Common myeloid progenitor, CD34-positive (primary cell): ENCODE measurements around the gene PROKR1.
"Not testable (repeated sequence)": the region's sequence is repeated elsewhere in the genome, so short reads cannot be mapped to it uniquely, and the experiment has no call there.

Experiments used
- CTCF ChIA-PET: fragments of 350-600 bp; sonication (Branson Sonifier 250); formaldehyde crosslinking; loops from one replicate; lab custom pipeline; 2021; ENCODE audit warnings: antibody characterized with exemption; lab: Charles Lee
- POLR2A ChIA-PET: fragments of 350-600 bp; sonication (Branson Sonifier 250); formaldehyde crosslinking; loops from one replicate; lab custom pipeline; 2021; ENCODE audit warnings: antibody characterized with exemption; lab: Charles Lee
- DNase-seq, 3 donors: peaks; one replicate each; pipeline versions ENCODE4 v3.0.0 to v3.0.0-alpha.2; 2013
- H3K27ac ChIP-seq, 2 experiments: 1 replicate in 1 of 2; 2 replicates in 1 of 2; pipeline ENCODE4 v1.7.0; 2013; ENCODE audit warnings: inconsistent platforms in 2 of 2, low read length in 2 of 2, mild to moderate bottlenecking in 2 of 2, low read depth in 1 of 2, moderate library complexity in 1 of 2; ENCODE audit not compliant: severe bottlenecking in 2 of 2, insufficient read depth in 1 of 2, poor library complexity in 1 of 2
- H3K27me3 ChIP-seq, 5 experiments: replicated peaks in 2 of 5; 1 replicate in 3 of 5; 2 replicates in 2 of 5; pipeline versions ENCODE4 v1.6.1 to v1.7.0; 2013; ENCODE audit warnings: low read length in 4 of 5, mild to moderate bottlenecking in 2 of 5, moderate library complexity in 2 of 5, inconsistent platforms in 1 of 5; ENCODE audit not compliant: insufficient read depth in 5 of 5, control insufficient read depth in 4 of 5
- H3K36me3 ChIP-seq, 4 experiments: 1 replicate in 2 of 4; 2 replicates in 2 of 4; pipeline versions ENCODE4 v1.6.1 to v1.7.0; 2013; ENCODE audit warnings: low read length in 3 of 4, control low read depth in 1 of 4, mild to moderate bottlenecking in 1 of 4; ENCODE audit not compliant: control insufficient read depth in 4 of 4, insufficient read depth in 4 of 4
- H3K4me1 ChIP-seq, 4 experiments: 1 replicate in 3 of 4; 2 replicates in 1 of 4; pipeline versions ENCODE4 v1.6.1 to v1.7.1; 2013; ENCODE audit warnings: low read length in 3 of 4, mild to moderate bottlenecking in 3 of 4, control low read depth in 1 of 4, inconsistent platforms in 1 of 4, moderate library complexity in 1 of 4; ENCODE audit not compliant: control insufficient read depth in 4 of 4, insufficient read depth in 4 of 4; ENCODE audit errors: control extremely low read depth in 1 of 4
- H3K4me3 ChIP-seq, 7 experiments: 1 replicate in 4 of 7; 2 replicates in 3 of 7; pipeline versions ENCODE4 v1.5.1 to v1.7.0; 2013; ENCODE audit warnings: mild to moderate bottlenecking in 7 of 7, low read length in 6 of 7, moderate library complexity in 6 of 7, inconsistent platforms in 2 of 7, low read depth in 2 of 7, control low read depth in 1 of 7; ENCODE audit not compliant: insufficient read depth in 4 of 7, control insufficient read depth in 1 of 7; ENCODE audit errors: extremely low read depth in 1 of 7
- H3K9me3 ChIP-seq, 5 experiments: 1 replicate in 4 of 5; 2 replicates in 1 of 5; pipeline versions ENCODE4 v1.6.1 to v1.7.1; 2013; ENCODE audit warnings: low read length in 4 of 5, mild to moderate bottlenecking in 2 of 5, inconsistent platforms in 1 of 5, low read depth in 1 of 5, moderate library complexity in 1 of 5; ENCODE audit not compliant: control insufficient read depth in 4 of 5, insufficient read depth in 2 of 5; ENCODE audit errors: control extremely low read depth in 1 of 5
- WGBS: methylation state at CpG from one replicate; pipeline ENCODE4 v1.1.5; 2013; ENCODE audit not compliant: insufficient coverage; 5-methylcytosine and 5-hydroxymethylcytosine counted together

Gene PROKR1

GRCh38 chr2:68679917-68680267 is 36.5 kb downstream of the PROKR1 start:
- H3K9me3 ChIP-seq, H3K4me1 ChIP-seq, H3K27me3 ChIP-seq, H3K36me3 ChIP-seq, DNase-seq, H3K27ac ChIP-seq, POLR2A ChIA-PET, H3K4me3 ChIP-seq: not testable (repeated sequence)
- CTCF ChIA-PET: interaction anchor here (1.0 kb wide), 1 partner anchor 9 kb away, joined by 5 read pairs; no protein-coding TSS in a partner anchor
- no CpG with 5 or more reads among the region's 9 CpGs for WGBS

- H3K27me3 ChIP-seq: no peaks in the 10 kb centered on the region
- no peaks in the 10 kb centered on the region for H3K36me3 ChIP-seq
- H3K4me3 ChIP-seq: no peak overlapping the region
- H3K9me3 ChIP-seq: peaks cover 0 to 4% (median 0%) of the 10 kb centered on the region in 5 experiments
- POLR2A ChIA-PET: no interaction called here
- no CpG with 5 or more reads among the region's 2 CpGs for WGBS
- peaks cover 4 to 7% (median 5%) of the 10 kb centered on the region in 4 experiments for H3K4me1 ChIP-seq
- H3K27ac ChIP-seq: no peak overlapping the region
- CTCF ChIA-PET: no interaction called here
- no peak for DNase-seq
Observed at GRCh38 chr2:68684197-68684596, 40.8 kb downstream of the PROKR1 start.

- POLR2A ChIA-PET: no interaction called here
- H3K9me3 ChIP-seq: peaks cover 0 to 4% (median 0%) of the 10 kb centered on the region in 5 experiments
- peaks cover 19 to 27% (median 21%) of the 10 kb centered on the region in 4 experiments for H3K4me1 ChIP-seq
- no peak for DNase-seq
- H3K27me3 ChIP-seq: no peaks in the 10 kb centered on the region
- no peaks in the 10 kb centered on the region for H3K36me3 ChIP-seq
- WGBS: 100% methylated on average over 5 of the region's 5 CpGs
- H3K4me3 ChIP-seq: no peak overlapping the region
- H3K27ac ChIP-seq: no peak overlapping the region
- CTCF ChIA-PET: no interaction called here
Observed at GRCh38 chr2:68686178-68686577, 42.8 kb downstream of the PROKR1 start.

- H3K36me3 ChIP-seq: no peaks in the 10 kb centered on the region
- no peak for DNase-seq
- H3K9me3 ChIP-seq: no peaks in the 10 kb centered on the region
- POLR2A ChIA-PET: no interaction called here
- no CpG with 5 or more reads among the region's 1 CpG for WGBS
- CTCF ChIA-PET: no interaction called here
- H3K4me3 ChIP-seq: no peak overlapping the region
- no peak overlapping the region for H3K27ac ChIP-seq
- no peaks in the 10 kb centered on the region for H3K27me3 ChIP-seq
- H3K4me1 ChIP-seq: peaks cover 19 to 28% (median 21%) of the 10 kb centered on the region in 4 experiments
Observed at GRCh38 chr2:68687018-68687417, 43.6 kb downstream of the PROKR1 start.

GRCh38 chr2:68689553-68690537 is 46.5 kb downstream of the PROKR1 start:
- Histone ChIP-seq H3K9me3 (no peaks in the 10 kb centered on the region), H3K4me1 (peaks cover 19 to 42% (median 24%) of the 10 kb centered on the region in 4 experiments), H3K4me3 (peak overlapping the region in 5 of 7 experiments; percentile 16 to 49 (median 41)), H3K27ac (peak overlapping the region in 1 of 2 experiments; percentile 22), H3K36me3 (no peaks in the 10 kb centered on the region), H3K27me3 (no peaks in the 10 kb centered on the region)
- POLR2A ChIA-PET: no interaction called here
- CTCF ChIA-PET: interaction anchor here (0.9 to 3.8 kb wide), 3 partner anchors 12 to 227 kb away, joined by 3 to 15 read pairs (median 3); no protein-coding TSS in a partner anchor
- peak; percentile 40 to 84 (median 73) for DNase-seq
- WGBS: 20% methylated on average over 5 of the region's 7 CpGs

- no peak overlapping the region for H3K27ac ChIP-seq
- CTCF ChIA-PET: interaction anchor here (0.9 to 3.8 kb wide), 3 partner anchors 11 to 226 kb away, joined by 3 to 15 read pairs (median 3); no protein-coding TSS in a partner anchor
- no peaks in the 10 kb centered on the region for H3K36me3 ChIP-seq
- H3K4me1 ChIP-seq: peaks cover 19 to 42% (median 24%) of the 10 kb centered on the region in 4 experiments
- no peaks in the 10 kb centered on the region for H3K27me3 ChIP-seq
- H3K9me3 ChIP-seq: no peaks in the 10 kb centered on the region
- WGBS: 100% methylated on average over 3 of the region's 3 CpGs
- POLR2A ChIA-PET: no interaction called here
- no peak for DNase-seq
- H3K4me3 ChIP-seq: no peak overlapping the region
Observed at GRCh38 chr2:68690851-68691250, 47.5 kb downstream of the PROKR1 start.

- CTCF ChIA-PET: interaction anchor here (0.5 to 3.8 kb wide), 6 partner anchors 10 to 227 kb away, joined by 3 to 15 read pairs (median 4); no protein-coding TSS in a partner anchor
- Histone ChIP-seq H3K27ac (no peak overlapping the region), H3K4me3 (no peak overlapping the region), H3K9me3 (peaks cover 0 to 7% (median 3%) of the 10 kb centered on the region in 5 experiments), H3K4me1 (peaks cover 19 to 42% (median 24%) of the 10 kb centered on the region in 4 experiments), H3K27me3 (no peaks in the 10 kb centered on the region), H3K36me3 (no peaks in the 10 kb centered on the region)
- DNase-seq: peak in 2 of 3 donors; percentile 40 to 51
- WGBS: no CpG with 5 or more reads among the region's 1 CpG
- POLR2A ChIA-PET: no interaction called here
Observed at GRCh38 chr2:68692511-68692910, 49.1 kb downstream of the PROKR1 start.
